HG03060 (cell line): Measurements from ENCODE around the gene PPA1.
"Not testable (repeated sequence)": the region's sequence is repeated elsewhere in the genome, so short reads cannot be mapped to it uniquely, and the experiment has no call there.

ENCODE experiments used
- ATAC-seq: cut with Tn5 transposase; IDR thresholded peaks from one replicate; pipeline ENCODE4 v1.9.1; 2021; ENCODE audit warnings: low read depth, moderate number of reproducible peaks; ENCODE audit not compliant: unreplicated experiment

Gene PPA1

DNA sequence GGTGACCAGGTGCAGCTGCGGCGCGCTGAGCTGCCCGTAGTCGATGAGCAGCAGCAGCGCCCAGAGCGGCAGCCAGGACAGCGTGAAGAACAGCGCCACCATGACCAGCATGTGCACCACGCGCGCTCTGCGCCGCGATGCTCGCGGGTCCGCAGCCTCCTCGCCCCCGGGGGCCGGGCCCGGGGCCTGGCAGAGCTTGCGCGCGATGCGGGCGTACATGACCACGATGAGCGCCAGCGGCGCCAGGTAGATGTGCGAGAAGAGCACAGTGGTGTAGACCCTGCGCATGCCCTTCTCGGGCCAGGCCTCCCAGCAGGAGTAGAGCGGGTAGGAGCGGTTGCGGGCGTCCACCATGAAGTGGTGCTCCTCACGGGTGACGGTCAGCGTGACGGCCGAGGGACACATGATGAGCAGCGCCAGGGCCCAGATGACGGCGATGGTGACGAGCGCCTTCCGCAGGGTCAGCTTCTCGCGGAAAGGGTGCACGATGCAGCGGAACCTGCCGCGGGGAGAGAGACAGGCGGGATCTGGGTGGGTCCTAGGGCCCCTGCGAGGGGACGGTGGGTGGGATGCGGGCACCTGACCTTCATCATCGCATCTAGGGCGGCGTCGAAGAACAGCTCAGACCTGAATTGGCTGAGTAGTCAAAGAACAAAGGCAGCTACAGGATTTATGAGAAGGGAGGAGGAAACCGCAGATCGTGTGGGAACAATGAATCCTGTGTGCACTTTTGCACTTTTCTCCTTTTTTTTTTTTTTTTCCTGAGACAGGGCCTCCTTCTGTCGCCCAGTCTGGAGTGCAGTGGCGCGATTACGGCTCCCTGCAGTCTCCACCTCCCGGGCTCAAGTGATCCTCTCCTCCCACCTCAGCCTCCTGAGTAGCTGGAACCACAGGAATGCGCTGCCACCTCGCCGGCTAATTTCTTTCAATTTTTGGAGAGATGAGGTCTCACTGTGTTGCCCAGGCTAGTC, 22.4 kb upstream of the PPA1 start:
- no peak for ATAC-seq

DNA sequence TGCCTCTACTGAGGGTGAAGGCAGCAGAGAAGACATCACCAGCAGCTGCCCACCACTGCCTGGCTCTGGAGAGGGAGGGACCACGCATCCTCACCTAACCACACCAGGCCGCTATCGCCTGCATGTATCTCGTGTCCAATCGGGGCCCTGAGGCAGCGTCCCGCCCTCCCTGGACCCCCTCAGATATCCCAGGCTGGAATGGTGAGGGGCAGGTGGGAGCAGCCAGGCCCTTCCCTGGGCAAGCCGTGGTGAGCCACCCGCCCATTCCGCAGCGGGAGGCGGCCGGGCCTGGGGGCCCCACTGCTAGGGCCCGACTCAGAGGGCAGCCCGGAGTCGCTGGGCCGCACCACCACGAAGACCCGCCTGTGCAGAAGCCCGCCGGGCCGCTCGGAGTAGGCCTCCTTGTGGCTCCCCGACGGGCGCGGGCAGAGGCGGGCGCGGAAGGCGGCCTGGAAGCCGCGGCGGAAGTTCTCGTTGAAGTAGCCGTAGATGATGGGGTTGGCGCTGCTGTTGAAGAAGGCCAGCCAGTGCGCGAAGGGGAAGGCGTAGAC, 21.6 kb upstream of the PPA1 start:
- ATAC-seq: no peak

DNA sequence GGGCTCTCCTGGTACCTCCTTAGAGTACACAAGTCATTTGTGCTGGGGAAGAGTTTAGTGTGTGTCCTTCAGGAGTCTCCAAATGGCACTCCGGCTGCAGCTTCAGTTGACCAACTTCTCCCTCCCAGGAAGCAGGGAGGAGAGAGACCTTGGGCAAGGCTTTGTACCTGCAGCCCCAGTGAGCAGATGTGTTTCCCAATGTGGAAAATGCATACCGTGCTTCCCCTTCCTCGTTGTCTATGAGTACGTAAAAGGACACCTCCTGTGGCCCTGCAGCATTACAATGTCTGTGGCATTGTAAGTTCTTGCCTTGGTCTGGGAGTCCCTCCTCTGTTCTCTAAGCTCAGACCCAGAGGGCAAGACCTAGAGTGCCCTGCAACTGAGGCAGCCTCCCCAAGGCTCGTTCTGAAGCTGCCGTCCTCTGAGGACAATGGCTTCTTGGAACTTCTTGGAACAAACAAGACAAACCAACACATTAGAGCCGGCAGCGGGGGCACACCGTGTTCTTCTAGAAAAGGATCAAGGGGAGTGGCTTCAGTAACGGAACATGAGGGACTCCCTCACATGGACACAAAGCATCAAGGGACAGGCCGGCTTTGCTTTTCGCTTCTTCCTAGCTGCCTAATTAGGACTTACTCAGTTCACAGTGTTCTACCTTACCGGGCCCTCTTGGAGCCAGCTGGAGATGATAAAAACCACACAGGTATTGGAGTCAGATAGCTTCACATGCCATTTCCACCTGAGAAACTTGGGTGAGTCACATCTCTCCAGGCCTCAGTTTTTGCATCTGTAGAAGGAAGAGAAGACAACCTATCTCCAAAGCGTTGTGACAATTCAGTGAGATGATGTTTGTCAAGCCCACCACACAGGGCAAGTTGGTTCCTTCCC, 20.9 kb upstream of the PPA1 start:
- ATAC-seq: no peak

DNA sequence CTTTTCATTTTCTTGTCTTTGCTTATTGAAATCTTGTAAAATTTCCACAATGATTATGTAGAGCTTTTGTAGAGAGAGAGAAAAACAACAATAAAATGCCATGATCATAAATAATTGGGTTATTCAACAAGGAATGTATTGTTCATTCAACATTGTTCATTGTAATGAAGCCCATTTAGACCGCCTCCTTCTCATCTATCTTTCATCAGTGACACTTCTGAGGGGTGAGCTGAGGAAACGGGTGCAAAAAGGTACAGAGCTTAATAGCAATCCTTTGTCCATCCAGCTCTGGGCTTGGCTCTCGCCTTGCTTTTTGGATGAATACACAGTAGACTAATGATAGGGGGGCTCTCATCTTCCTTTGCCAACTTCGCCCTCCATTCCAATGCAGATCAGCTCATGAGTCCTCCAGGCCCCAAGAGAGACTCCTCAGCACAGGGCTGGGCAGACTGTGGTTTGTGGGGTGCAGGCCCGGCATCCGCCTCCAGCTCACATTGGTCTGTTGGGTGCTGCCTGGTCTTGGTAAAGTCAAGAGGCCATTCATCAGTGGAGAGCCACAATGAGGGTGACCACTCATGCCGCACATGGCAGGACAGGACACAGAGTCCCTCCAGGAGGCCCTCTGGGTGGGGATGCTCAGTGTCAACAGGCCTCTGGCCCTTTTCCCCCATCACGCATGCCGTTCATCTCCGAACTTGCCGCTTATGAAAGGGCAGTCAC, 17.9 kb upstream of the PPA1 start:
- no peak for ATAC-seq

DNA sequence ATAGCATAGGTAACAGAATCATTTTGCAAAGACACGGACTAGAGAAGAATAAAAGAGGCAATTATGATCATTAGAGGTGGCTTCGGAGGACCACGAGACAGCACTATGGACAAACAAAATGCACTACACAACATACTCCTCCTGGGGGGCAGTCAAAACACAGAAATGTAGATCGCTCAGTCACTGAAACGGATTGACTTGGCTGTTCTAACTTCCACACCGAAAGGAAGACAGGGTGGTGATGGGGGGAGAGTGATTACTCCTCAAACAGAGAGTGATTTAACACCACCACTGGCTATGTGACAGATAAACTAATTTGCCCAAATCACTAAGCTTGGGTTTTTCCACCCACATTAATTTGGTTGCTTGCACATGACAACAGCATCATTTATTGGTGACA, 14.1 kb upstream of the PPA1 start:
- no peak for ATAC-seq

DNA sequence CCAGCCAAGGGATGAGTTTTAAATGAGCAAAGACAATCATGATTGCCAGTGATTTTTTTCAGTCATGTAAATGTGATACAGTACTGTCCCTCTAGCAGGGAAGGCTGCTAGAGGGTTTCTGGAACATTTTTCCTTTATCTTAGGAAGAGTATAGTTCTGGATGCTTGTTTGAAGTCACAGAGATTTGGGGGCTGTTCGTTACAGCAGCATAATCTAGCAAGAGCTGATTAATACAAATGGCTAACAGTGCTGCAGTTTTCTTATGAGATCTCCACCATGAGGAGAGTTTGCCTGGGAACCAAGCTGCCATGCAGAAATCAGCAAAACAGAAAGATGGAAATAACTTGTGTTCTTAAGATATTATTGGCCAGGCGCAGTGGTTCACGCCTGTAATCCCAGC, 7.9 kb upstream of the PPA1 start:
- ATAC-seq: no peak

DNA sequence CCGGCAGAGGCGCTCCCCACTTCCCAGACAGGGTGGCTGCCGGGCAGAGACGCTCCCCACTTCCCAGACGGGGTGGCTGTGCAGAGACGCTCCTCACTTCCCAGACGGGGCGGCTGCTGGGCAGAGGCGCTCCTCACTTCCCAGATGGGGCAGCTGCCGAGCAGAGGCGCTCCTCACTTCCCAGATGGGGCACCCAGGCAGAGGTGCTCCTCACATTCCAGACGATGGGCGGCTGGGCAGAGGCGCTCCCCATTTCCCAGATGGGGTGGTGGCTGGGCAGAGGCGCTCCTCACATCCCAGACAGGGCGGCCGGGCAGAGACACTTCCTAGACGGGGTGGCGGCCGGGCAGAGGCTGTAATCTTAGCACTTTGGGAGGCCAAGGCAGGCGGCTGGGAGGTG, 6.8 kb upstream of the PPA1 start:
- not testable (repeated sequence) for ATAC-seq

DNA sequence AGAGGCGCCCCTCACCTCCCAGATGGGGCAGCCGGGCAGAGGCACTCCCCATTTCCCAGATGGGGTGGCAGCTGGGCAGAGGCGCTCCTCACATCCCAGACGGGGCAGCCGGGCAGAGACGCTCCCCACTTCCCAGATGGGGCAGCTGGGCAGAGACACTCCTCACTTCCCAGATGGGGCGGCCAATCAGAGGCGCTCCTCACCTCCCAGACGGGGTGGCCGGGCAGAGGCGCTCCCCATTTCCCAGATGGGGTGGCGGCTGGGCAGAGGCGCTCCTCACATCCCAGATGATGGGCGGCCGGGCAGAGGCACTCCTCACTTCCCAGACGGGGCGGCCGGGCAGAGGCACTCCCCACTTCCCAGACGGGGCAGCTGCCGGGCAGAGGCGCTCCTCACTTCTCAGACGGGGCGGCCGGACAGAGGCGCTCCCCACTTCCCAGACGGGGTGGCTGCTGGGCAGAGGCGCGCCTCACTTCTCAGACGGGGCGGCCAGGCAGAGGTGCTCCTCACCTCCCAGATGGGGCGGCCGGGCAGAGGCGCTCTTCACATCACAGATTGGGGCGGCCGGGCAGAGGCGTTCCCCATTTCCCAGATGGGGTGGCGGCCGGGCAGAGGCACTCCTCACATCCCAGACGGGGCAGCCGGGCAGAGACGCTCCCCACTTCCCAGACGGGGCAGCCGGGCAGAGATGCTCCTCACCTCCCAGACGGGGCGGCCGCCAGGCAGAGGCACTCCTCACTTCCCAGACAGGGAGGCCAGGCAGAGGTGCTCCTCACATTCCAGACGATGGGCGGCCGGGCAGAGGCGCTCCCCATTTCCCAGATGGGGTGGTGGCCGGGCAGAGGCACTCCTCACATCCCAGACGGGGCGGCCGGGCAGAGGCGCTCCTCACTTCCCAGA, 6.1 kb upstream of the PPA1 start:
- ATAC-seq: not testable (repeated sequence)

DNA sequence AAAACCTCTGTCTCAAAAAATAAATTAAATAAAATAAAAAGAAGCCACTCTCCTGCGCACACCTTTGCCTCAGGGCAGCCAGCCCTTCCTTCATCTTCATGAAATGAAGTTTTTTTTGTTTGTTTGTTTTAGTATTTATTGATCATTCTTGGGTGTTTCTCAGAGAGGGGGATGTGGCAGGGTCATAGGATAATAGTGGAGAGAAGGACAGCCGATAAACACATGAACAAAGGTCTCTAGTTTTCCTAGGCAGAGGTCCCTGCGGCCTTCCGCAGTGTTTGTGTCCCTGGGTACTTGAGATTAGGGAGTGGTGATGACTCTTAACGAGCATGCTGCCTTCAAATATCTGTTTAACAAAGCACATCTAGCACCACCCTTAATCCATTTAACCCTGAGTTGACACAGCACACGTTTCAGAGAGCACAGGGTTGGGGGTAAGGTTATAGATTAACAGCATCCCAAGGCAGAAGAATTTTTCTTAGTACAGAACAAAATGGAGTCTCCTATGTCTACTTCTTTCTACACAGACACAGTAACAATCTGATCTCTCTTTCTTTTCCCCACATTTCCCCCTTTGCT, 4.8 kb upstream of the PPA1 start:
- not testable (repeated sequence) for ATAC-seq

DNA sequence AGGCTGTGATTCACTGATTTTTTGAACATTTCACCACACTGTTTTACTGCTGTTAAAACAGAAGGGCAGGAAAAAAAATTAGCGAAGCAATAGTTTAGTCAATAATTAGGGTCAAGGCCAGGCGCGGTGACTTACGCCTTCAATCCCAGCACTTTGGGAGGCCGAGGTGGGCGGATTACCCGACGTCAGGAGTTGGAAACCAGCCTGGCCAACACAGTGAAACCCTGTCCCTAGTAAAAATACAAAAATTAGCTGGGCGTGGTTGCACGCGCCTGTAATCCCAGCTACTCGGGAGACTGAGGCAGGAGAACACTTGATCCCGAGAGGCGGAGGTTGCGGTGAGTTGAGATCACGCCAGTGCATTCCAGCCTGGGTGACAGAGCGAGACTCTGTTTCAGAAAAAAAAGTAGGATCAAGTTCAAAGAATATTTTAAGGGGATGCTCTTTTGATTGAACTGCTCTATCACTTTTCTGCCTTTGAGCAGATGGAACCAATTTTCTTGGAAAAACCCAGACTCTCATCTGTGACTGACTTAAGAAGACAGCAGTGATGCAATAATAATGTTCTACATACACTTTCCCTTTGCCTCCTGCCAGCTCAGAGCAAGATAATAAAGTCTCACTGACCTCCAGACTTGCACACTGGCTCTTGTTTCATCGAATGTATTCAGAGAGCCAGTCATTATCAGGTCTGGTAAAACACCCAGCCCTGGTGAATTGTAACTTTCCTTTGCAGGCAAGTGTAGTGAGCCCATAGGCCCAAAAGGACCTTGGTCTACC, 1.6 kb upstream of the PPA1 start:
- ATAC-seq: no peak

DNA sequence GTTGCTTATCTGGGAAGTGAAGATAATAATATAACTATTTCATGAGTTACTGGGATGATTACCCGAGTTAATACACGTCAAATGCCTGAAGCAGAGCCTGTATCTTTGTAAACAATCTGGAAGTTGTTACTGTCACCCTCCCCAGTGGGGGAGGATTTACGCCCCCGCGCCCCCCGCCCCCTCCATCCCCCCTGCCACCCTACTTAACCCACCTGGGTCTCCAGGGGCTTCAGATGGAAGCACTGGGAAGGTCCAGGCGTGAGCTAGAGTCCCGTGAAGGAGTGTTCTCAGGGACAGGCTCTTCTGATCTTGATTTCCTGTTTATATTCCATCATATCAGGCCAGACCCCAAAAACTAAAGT, 691 bp upstream of the PPA1 start:
- ATAC-seq: no peak

DNA sequence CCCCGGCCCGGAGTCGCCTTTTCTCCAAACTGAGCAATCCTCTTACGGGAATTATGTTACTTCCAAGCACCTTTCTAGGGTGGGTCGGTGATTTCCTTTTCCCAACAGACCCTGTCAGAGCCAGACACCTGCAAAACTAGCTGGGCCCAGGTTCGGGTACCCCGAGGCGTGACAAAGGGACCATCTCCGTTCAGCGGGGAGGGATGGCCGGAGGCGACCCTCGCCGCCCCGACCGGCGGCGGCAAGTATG, 445 bp downstream of the PPA1 start:
- ATAC-seq: no peak

DNA sequence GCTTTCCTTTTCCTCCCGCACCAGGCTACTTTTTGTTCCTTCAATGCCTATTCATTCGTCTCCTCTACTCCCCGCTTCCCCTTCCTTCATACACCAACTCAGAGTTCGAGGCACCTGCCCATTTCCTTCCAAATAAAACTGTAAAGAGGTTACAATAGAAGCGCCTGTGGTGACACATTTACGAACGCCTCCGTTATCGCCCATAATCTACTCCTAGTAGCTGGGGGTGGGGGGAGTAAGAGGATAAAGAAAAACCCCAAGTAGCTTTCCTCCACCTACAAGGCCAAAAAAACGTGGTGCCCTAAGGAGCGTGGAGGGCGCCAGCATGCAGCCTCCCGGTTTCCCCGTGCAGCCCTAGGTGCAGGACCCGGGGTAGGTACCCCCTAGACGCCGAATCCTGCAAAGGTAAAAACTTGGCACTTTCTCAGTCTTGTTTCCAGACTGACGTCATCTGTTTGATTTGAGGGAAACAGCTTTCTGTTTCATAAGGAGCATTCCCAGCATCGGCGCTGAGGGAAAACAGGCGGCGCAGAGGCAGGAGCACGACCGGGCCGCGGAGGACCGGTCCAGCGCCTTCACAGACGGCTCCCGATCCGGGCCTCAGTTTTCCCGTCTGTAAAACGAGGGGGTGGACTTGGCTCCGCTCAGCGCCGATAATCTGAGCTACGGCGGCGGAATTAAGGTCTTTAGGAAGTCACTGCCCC, 922 bp downstream of the PPA1 start:
- no peak for ATAC-seq

DNA sequence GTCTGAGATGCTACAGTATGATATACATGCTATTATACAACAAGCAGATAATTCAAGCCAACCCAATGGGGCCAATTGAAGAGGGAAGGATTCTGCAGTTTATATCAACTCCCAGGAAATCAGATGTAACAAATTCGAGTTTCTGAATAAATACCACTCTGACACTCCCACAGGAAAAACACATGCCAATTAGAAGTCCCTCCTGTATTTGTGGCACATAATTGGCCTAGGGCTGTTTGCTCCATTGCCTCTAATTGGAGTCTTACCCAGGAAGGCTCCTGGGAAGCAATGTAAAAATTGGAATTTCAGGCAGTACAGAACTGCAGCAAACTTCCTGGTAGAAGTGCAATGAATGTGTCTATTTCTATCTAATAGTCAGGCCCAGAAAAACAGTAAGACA, 4.7 kb downstream of the PPA1 start:
- ATAC-seq: no peak

DNA sequence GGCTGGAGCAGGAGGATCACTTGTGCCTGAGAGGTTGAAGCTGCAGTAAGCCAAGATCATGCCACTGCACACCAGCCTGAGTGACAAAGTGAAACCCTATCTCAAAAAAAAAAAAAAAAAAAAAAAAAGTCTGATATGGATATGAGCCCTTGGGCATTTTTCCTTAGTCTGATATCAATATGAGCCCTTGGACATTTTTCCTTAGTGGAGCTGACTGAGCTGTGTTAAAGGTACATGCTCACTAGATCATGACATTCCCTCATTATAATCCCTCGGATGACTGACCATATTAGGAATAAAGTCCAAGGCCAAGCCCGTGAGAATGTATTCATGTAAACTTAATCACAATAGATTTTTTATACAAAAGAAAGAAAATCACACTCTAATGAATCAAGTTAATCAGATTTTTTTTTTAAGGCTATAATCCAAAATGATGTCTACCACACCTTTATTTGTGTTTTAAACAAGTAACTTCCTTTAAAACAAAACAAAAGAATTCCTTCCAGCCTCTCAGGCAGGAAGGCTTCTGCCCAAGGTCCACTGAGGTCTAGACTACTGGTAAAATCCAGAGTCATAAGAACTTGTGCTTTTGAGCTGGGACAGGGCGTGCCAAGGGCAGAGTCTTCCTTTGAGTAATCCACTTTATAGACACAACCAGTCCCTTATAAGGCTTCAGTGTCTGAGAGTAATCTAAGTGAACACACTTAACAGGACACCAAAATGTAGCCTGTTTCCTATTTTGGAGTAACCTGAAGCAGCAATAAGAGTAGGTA, 5.5 kb downstream of the PPA1 start:
- ATAC-seq: no peak

DNA sequence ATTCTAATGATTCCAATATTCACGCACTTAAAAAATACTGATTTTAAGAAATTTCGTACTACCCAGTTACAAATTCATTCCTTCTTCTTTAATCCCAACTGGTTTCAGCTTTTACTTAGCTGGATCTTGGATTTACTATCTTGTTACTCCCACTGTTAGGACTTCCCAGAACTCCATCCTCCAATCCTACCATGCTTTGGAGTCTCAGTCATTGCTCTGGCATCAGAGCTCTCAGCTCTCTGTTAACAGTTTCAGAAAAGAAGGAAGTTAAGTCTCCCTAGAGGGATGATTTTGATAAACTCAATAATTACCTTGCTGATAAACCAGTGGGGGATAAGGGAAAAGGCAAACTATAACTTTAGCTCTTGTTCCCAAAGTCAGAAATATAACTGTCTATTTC, 9.5 kb downstream of the PPA1 start:
- ATAC-seq: no peak

DNA sequence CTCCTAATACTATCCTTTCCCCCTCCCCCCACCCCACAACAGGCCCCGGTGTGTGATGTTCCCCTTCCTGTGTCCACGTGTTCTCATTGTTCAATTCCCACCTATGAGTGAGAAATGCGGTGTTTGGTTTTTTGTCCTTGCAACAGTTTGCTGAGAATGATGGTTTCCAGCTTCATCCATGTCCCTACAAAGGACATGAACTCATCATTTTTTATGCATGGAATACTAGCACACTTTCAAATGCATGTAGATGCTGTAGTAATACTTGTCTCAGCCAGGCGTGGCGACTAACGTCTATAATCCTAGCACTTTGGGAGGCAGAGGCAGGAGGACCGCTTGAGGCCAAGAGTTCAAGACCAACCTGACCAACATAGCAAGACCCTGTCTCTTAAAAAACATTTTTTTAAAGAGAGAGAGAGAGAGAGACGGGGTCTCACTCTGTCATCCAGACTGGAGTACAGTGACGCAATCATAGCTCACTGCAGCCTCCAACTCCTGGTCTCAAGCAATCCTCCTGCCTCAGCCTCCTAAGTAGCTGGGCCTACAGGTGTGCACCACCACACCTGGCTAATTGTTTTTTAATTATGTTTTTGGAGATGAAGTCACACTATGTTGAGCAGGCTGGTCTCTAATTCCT, 10.3 kb downstream of the PPA1 start:
- not testable (repeated sequence) for ATAC-seq
